ENCODE results near the gene LMNA.

The LMNA gene

DNA sequence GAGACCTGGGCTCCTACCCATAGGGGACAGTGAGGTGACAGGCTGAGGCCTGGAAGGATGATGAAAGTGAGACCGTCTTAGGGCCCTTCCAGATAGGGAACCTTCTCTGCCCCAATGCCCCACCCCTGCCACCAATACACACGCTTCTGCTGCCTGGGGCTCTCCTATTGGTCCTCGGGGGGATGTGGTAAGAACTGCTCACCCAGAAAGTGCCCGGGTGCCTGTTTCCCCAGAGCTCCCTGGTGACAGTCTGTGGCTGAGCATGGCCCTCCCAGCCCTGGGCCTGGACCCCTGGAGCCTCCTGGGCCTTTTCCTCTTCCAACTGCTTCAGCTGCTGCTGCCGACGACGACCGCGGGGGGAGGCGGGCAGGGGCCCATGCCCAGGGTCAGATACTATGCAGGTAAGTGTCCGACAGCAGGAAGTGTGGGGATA is 39.8 kb downstream of the LMNA start:
- Histone ChIP-seq H3K4me3 (ENCODE audit: low read depth, low read length) (no peak overlapping the region), H2BK120ac (ENCODE audit: insufficient read depth, low read length, poor library complexity) (no peak overlapping the region), H3K79me2 (ENCODE audit: control insufficient read depth, insufficient read depth, low read length, poor library complexity) (no peaks in the 10 kb centered on the region), H2BK12ac (ENCODE audit: low read length) (no peak overlapping the region), H3K9ac (ENCODE audit: low read length) (no peak overlapping the region), H3K79me1 (ENCODE audit: low read length) (peaks cover 3% of the 10 kb centered on the region), H2AK5ac (ENCODE audit: low read length) (no peak overlapping the region), H3K36me3 (ENCODE audit: control insufficient read depth in 1 of 2, insufficient read depth in 2 of 2, low read length in 2 of 2) (no peaks in the 10 kb centered on the region), H3K4ac (ENCODE audit: low read depth, low read length) (no peak overlapping the region), H3K4me1 (ENCODE audit: control insufficient read depth in 1 of 2, insufficient read depth in 2 of 2, low read length in 2 of 2) (peaks cover 7 to 11% of the 10 kb centered on the region in 2 experiments), H3K27ac (ENCODE audit: low read depth, low read length) (no peak overlapping the region), H4K12ac (ENCODE audit: low read depth, low read length) (no peak overlapping the region), H2AFZ (ENCODE audit: insufficient read depth, low read length, poor library complexity) (no peak overlapping the region), H3K23ac (ENCODE audit: low read length) (no peak overlapping the region), H3K18ac (ENCODE audit: low read length) (no peak overlapping the region), H3K14ac (ENCODE audit: low read length) (no peak overlapping the region), H2BK5ac (ENCODE audit: low read depth, low read length, poor library complexity) (no peak overlapping the region), H3K27me3 (ENCODE audit: insufficient read depth, low read length) (no peaks in the 10 kb centered on the region), H3K9me3 (ENCODE audit: insufficient read depth, low read depth, low read length) (no peaks in the 10 kb centered on the region), H3K4me2 (ENCODE audit: low read length) (no peak overlapping the region), H4K91ac (ENCODE audit: low read depth, low read length) (no peak overlapping the region), H4K8ac (ENCODE audit: low read depth, low read length) (no peak overlapping the region)
- DNase-seq: no peak
- no CpG with 5 or more reads among the region's 11 CpGs for WGBS (ENCODE audit: extremely low coverage, insufficient coverage, insufficient read length)

DNA sequence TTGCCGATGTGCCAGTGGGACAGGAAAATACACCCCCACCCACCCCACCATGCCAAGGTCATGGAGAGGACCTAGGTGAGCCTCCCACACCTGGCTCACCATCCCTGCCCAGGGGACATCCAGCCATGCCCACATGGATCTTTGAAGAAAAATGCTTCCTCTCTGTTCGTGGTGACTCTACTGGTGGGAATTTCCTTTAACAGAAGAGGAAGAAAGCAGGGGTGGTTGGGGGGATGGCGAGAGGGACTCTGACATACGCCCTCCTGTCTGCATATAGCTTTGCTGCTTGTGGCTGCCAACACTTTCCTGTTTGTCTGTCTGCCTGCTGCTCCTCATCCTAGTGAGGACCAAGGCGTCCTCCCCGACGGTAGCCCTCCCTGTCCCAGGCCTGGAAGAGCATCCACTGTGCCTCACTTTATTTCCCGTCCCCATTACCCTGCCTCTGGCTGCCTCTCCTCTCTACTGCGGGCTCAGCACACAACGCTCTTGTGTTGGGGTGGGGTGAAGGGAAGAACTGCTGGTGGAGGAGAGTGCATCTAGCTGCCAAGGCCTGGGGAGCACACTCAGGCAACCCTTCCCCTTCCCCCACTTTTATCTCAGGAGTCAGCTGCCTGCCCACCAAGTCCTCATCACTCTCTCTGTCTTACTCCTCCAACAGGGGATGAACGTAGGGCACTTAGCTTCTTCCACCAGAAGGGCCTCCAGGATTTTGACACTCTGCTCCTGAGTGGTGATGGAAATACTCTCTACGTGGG is 41.4 kb downstream of the LMNA start:
- Histone ChIP-seq H3K9me3 (ENCODE audit: insufficient read depth, low read depth, low read length) (no peaks in the 10 kb centered on the region), H4K91ac (ENCODE audit: low read depth, low read length) (no peak overlapping the region), H2BK5ac (ENCODE audit: low read depth, low read length, poor library complexity) (no peak overlapping the region), H4K8ac (ENCODE audit: low read depth, low read length) (no peak overlapping the region), H3K4me1 (ENCODE audit: control insufficient read depth in 1 of 2, insufficient read depth in 2 of 2, low read length in 2 of 2) (peaks cover 9 to 14% of the 10 kb centered on the region in 2 experiments), H3K4me2 (ENCODE audit: low read length) (no peak overlapping the region), H3K79me2 (ENCODE audit: control insufficient read depth, insufficient read depth, low read length, poor library complexity) (no peaks in the 10 kb centered on the region), H3K18ac (ENCODE audit: low read length) (no peak overlapping the region), H2AK5ac (ENCODE audit: low read length) (no peak overlapping the region), H3K27ac (ENCODE audit: low read depth, low read length) (no peak overlapping the region), H2AFZ (ENCODE audit: insufficient read depth, low read length, poor library complexity) (no peak overlapping the region), H4K12ac (ENCODE audit: low read depth, low read length) (no peak overlapping the region), H3K23ac (ENCODE audit: low read length) (no peak overlapping the region), H3K4ac (ENCODE audit: low read depth, low read length) (no peak overlapping the region), H3K27me3 (ENCODE audit: insufficient read depth, low read length) (no peaks in the 10 kb centered on the region), H3K9ac (ENCODE audit: low read length) (no peak overlapping the region), H3K14ac (ENCODE audit: low read length) (no peak overlapping the region), H2BK120ac (ENCODE audit: insufficient read depth, low read length, poor library complexity) (no peak overlapping the region), H3K79me1 (ENCODE audit: low read length) (peaks cover 3% of the 10 kb centered on the region), H2BK12ac (ENCODE audit: low read length) (no peak overlapping the region), H3K4me3 (ENCODE audit: low read depth, low read length) (no peak overlapping the region), H3K36me3 (ENCODE audit: control insufficient read depth in 1 of 2, insufficient read depth in 2 of 2, low read length in 2 of 2) (no peaks in the 10 kb centered on the region)
- DNase-seq: no peak
- WGBS (ENCODE audit: extremely low coverage, insufficient coverage, insufficient read length): no CpG with 5 or more reads among the region's 12 CpGs

DNA sequence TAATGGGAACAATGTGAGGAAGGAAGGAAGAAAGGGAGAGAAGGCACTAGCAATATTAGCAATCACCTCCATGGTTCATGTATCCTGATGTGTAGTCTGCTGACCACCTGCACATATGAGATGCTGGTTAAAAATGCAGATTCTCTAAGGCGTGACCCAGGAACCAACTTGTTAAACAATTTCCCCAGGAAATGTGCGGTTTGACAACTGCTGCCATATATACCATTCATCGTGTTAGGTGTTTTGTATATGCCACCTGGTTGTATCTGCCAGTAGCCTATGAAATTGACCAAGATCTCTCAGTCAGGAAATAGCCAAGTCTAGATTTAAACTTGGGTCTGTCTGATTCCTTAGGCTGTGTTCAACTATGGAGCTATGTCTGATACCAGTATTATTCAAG is 43.0 kb downstream of the LMNA start:
- H2BK5ac ChIP-seq (ENCODE audit: low read depth, low read length, poor library complexity): no peak overlapping the region
- H3K4ac ChIP-seq (ENCODE audit: low read depth, low read length): no peak overlapping the region
- no peak overlapping the region for H3K9ac ChIP-seq (ENCODE audit: low read length)
- no peak overlapping the region for H4K8ac ChIP-seq (ENCODE audit: low read depth, low read length)
- no peak overlapping the region for H3K27ac ChIP-seq (ENCODE audit: low read depth, low read length)
- no peaks in the 10 kb centered on the region for H3K9me3 ChIP-seq (ENCODE audit: insufficient read depth, low read depth, low read length)
- no peak overlapping the region for H2AFZ ChIP-seq (ENCODE audit: insufficient read depth, low read length, poor library complexity)
- DNase-seq: no peak
- no peak overlapping the region for H2BK120ac ChIP-seq (ENCODE audit: insufficient read depth, low read length, poor library complexity)
- no peaks in the 10 kb centered on the region for H3K27me3 ChIP-seq (ENCODE audit: insufficient read depth, low read length)
- peaks cover 2% of the 10 kb centered on the region for H3K79me2 ChIP-seq (ENCODE audit: control insufficient read depth, insufficient read depth, low read length, poor library complexity)
- peaks cover 12 to 15% of the 10 kb centered on the region in 2 experiments for H3K4me1 ChIP-seq (ENCODE audit: control insufficient read depth in 1 of 2, insufficient read depth in 2 of 2, low read length in 2 of 2)
- no peak overlapping the region for H3K4me3 ChIP-seq (ENCODE audit: low read depth, low read length)
- H4K12ac ChIP-seq (ENCODE audit: low read depth, low read length): no peak overlapping the region
- WGBS (ENCODE audit: extremely low coverage, insufficient coverage, insufficient read length): no CpG with 5 or more reads among the region's 3 CpGs
- H3K18ac ChIP-seq (ENCODE audit: low read length): no peak overlapping the region
- no peak overlapping the region for H4K91ac ChIP-seq (ENCODE audit: low read depth, low read length)
- H3K23ac ChIP-seq (ENCODE audit: low read length): no peak overlapping the region
- H3K4me2 ChIP-seq (ENCODE audit: low read length): no peak overlapping the region
- no peak overlapping the region for H3K14ac ChIP-seq (ENCODE audit: low read length)
- H3K36me3 ChIP-seq (ENCODE audit: control insufficient read depth in 1 of 2, insufficient read depth in 2 of 2, low read length in 2 of 2): no peaks in the 10 kb centered on the region
- H2AK5ac ChIP-seq (ENCODE audit: low read length): no peak overlapping the region
- H3K79me1 ChIP-seq (ENCODE audit: low read length): peaks cover 6% of the 10 kb centered on the region
- no peak overlapping the region for H2BK12ac ChIP-seq (ENCODE audit: low read length)

DNA sequence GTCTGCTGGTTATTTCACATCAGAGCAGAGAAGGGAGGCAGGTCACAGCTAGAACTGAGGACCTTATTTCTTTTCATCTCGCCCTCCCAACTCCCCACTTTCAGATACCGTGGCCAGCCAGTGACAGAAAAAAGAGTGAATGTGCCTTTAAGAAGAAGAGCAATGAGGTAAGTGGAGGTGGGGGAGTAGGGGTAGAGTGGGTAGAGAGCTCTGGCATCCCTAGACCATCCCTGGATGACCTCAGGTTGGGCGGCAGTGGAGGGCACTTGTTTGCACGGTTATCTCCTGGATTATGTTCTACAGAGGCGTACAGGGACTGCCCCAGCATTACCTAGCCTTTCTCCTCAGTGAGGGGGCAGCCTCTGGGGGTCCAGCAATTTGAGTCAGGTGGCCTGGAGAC is 43.5 kb downstream of the LMNA start:
- Histone ChIP-seq H2AK5ac (ENCODE audit: low read length) (no peak overlapping the region), H3K23ac (ENCODE audit: low read length) (no peak overlapping the region), H3K4me2 (ENCODE audit: low read length) (no peak overlapping the region), H3K36me3 (ENCODE audit: control insufficient read depth in 1 of 2, insufficient read depth in 2 of 2, low read length in 2 of 2) (no peaks in the 10 kb centered on the region), H2BK5ac (ENCODE audit: low read depth, low read length, poor library complexity) (no peak overlapping the region), H3K9me3 (ENCODE audit: insufficient read depth, low read depth, low read length) (peaks cover under 1% of the 10 kb centered on the region), H3K27ac (ENCODE audit: low read depth, low read length) (no peak overlapping the region), H2AFZ (ENCODE audit: insufficient read depth, low read length, poor library complexity) (no peak overlapping the region), H3K79me2 (ENCODE audit: control insufficient read depth, insufficient read depth, low read length, poor library complexity) (peaks cover 2% of the 10 kb centered on the region), H3K9ac (ENCODE audit: low read length) (no peak overlapping the region), H3K27me3 (ENCODE audit: insufficient read depth, low read length) (no peaks in the 10 kb centered on the region), H3K4ac (ENCODE audit: low read depth, low read length) (no peak overlapping the region), H3K4me1 (ENCODE audit: control insufficient read depth in 1 of 2, insufficient read depth in 2 of 2, low read length in 2 of 2) (peaks cover 12% of the 10 kb centered on the region in 2 experiments), H4K12ac (ENCODE audit: low read depth, low read length) (no peak overlapping the region), H3K4me3 (ENCODE audit: low read depth, low read length) (no peak overlapping the region), H4K8ac (ENCODE audit: low read depth, low read length) (no peak overlapping the region), H3K79me1 (ENCODE audit: low read length) (peaks cover 6% of the 10 kb centered on the region), H2BK120ac (ENCODE audit: insufficient read depth, low read length, poor library complexity) (no peak overlapping the region), H2BK12ac (ENCODE audit: low read length) (no peak overlapping the region), H3K18ac (ENCODE audit: low read length) (no peak overlapping the region), H4K91ac (ENCODE audit: low read depth, low read length) (no peak overlapping the region), H3K14ac (ENCODE audit: low read length) (no peak overlapping the region)
- no peak for DNase-seq
- no CpG with 5 or more reads among the region's 5 CpGs for WGBS (ENCODE audit: extremely low coverage, insufficient coverage, insufficient read length)
